Measurements from ENCODE around the gene FOXA3.
"Not testable (repeated sequence)": the region's sequence is repeated elsewhere in the genome, so short reads cannot be mapped to it uniquely, and the experiment has no call there.

Gene FOXA3

DNA sequence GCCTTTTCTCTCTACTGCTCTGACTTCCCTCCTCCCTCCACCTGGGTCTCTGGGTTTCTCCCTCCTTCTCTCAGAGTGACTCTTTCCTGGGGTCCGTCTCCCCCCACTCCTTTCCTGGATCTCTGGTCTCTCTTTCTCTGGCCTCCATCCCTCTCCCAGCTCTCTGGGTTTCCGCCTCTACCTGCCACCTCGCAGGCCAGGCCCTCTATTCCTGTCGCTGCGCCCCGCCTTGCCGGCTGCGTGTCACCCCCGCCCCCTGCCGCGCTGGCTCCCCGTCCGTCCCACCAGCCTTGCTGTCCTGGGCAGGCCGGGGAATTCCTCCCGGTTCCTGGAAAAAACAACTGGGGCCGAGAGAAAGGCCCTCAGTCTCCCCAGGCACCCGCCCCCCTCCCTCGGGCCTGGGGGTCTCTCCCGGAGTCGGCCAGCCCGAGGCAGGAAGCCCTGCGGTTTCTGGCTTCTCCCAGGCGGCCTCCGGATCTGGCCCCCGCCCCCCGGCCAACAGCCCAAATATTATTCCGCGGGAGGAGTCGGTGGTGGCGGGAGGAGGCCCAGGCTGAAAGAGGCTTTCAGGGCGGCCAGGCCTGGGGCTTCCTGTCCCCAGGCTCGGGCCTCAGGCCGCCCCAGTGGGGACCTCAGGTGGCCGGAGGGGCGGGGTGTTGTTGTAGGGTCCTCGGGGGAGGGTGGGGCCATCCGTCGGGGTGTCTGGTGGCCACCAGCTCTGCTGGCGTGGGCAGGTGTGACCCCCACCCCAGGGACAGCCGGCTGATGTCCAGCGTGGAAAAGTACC is 12.5 kb downstream of the FOXA3 start:
- DNase-seq: peak; percentile 91

- DNase-seq: no peak
Measured at GRCh38 chr19:45878043-45878794, 14.1 kb downstream of the FOXA3 start.

DNA sequence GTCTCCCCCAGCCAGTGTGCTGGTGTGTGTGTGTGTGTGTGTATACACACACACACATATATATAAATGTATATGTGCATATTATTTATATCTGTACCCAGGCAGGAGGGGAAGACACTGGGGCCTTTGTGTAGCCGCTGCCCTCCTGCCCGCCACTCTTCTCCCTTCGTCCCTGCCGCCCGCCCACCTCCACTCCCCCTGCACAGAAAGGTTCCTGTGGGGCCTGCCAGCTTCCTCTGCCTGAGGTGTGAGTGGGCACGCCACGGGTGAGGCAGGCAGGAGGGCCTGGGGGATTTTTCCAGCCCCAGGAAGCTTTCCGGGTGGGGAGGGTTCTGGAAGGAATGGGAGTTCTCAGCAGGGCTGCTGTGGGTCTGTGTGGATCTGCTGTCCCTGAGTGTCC is 14.9 kb downstream of the FOXA3 start:
- no peak for DNase-seq

DNA sequence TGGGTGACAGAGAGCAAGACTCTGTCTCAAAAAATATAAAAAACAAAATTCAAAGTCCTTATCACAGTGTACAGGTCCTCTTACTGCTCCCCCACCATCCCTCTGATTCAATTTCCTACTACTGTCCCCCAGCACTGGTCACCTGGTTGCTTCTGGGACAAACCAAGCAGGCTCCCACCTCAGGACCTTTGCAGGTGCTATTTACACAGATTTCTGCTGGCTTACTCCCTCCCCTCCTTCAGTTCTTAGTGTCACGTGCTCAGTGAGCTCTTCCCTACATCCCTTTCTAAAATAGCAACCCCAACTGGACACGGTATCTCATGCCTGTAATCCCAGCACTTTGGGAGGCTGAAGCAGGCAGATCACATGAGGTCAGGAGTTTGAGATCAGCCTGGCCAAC is 15.8 kb downstream of the FOXA3 start:
- DNase-seq: no peak

DNA sequence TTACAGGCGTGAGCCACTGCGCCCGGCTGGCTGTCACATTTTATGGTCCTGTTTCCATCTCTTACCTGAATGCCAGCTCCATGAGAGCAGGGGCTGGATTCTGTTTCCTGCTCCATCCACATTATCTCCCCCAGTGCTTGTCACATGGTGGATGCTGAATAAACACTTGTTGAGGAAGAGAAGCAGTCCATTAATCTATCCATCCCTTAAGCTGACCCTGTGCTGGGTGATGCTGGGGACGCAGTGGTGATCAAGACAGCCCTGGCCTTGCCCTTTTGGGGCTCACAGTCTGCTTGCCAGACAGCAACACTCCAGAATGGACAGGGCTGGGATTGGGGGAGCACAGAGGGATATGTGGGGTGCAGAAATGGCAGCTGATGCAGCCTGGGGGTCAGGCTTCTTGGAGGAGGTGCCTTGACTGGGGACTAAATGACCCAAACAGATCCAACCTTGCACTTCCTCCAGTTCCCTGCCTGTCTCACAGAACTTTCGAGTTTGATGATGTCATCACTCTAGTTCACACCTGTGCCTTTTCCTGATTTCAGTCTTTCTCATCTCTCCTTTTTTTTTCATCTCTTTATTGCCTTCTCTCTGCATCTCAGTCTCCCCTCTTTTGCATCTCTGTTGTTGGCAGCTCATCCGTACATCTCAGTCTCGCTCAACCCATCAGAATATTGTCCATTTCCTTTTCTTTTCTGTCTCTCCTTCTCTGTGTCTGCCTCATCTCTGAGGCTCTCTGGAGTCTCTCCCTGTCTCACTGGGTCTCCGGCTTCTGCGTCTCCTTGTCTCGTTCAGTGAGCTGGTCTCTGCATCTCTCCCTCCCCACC is 17.2 kb downstream of the FOXA3 start:
- no peak for DNase-seq

- DNase-seq: no peak
Measured at GRCh38 chr19:45881909-45882528, 17.9 kb downstream of the FOXA3 start.

GRCh38 chr19:45882652-45883585 is 18.8 kb downstream of the FOXA3 start:
- peak; percentile 88 for DNase-seq

DNA sequence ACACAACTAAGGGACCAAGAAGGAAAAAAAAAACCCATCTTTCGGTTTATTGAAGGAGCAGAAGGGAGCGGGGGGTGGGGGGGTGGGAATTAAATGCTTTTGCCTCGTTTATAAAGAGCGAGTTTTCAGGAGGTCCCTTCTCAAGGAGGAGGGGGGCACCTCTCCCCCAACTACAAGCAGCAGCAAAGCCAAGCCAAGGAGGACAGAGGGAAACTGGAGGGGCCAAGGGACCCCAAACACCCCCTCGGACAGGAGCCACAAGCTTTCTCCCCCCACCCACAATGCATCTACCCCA is 19.4 kb downstream of the FOXA3 start:
- DNase-seq: no peak

DNA sequence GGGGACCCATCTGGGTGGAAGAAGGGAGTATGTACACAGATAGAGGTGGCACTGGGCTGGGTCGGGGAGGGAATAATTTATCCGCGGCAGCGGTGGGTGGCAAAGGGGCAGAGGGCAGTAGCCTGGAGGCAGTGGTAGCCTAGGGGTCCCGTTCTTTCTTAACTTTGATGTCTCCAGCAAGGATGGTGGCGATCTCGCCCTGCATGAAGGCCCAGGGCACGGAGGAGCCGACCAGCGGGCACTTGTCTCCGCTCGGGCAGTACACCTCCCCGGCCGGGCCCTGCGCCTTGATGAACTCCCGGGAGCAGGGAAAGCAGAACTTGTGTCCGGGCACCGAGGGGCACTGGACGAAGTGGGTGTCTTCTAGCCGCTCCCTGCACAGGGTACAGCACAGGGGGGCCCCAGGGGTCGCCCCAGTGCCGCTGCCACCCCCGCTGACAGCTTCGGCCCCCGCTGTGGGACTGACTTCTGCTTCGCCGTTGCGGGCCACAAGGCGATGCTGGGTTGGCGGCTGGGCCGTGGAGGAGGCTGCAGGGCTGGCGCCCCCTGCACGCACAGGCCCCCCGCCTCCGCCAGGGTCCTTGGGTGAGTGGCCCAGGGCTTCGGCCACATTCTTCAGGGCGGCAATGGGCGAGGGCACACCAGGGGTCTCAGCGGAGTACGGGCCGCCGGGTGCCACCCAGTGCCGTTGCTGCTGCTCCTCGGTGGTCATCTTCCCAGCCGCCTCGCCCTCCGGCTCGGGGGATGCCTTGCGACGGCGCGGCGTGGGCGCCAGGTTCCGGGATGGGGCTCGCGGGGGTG is 20.0 kb downstream of the FOXA3 start:
- no peak for DNase-seq

DNA sequence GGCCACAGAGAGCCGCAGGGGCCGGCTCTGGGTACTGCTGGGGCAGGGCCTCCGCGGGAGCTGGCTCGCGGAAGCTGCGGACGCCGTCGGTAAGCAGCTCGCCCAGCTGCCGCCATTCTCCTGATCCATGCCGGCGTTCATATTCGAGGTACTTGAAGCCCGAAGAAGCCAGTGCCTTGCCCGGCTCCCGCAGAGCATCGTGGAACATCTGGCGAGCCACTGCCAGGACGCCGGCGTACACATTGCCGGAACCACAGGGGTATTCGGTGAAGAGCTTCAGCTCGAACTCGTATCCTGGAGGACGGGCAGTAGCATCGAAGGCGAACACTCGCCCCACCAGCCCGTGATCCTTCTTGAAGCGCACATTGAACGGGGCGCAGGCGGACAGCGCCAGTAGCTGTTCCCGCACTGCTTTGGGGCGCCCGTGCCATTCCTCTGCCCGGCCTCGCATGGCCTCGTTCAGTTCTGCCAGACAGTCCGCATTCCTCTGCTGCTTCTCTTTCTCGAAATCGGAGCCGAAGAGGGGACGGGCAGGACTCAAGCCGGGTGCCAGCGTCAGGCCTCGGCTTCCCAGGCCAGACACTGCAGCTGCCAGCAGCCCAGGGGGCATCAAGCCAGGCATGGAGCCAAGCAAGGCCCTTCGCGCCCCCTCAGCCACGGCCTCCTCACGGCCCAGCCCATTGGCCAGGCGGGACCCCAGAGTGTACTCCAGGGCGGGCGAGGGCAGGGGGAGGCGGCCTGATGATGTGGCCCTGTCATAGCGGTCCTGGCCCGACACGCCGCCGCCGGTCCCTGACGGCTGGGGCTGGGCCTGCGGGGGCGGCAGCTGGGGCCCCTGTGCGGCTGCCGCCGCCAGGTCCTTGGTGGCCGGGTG is 20.8 kb downstream of the FOXA3 start:
- peak; percentile 66 for DNase-seq

- peak; percentile 96 for DNase-seq
Measured at GRCh38 chr19:45885556-45886426, 21.7 kb downstream of the FOXA3 start, which contains the start of gene IRF2BP1. Gene IRF2BP1, minus strand, starts transcription at chr19:45886141. Its CDS starts 367 bp downstream, at chr19:45885774.

GRCh38 chr19:45886427-45887199 is 22.5 kb downstream of the FOXA3 start:
- DNase-seq: peak; percentile 95

GRCh38 chr19:45887200-45887710 is 23.1 kb downstream of the FOXA3 start:
- no peak for DNase-seq

DNA sequence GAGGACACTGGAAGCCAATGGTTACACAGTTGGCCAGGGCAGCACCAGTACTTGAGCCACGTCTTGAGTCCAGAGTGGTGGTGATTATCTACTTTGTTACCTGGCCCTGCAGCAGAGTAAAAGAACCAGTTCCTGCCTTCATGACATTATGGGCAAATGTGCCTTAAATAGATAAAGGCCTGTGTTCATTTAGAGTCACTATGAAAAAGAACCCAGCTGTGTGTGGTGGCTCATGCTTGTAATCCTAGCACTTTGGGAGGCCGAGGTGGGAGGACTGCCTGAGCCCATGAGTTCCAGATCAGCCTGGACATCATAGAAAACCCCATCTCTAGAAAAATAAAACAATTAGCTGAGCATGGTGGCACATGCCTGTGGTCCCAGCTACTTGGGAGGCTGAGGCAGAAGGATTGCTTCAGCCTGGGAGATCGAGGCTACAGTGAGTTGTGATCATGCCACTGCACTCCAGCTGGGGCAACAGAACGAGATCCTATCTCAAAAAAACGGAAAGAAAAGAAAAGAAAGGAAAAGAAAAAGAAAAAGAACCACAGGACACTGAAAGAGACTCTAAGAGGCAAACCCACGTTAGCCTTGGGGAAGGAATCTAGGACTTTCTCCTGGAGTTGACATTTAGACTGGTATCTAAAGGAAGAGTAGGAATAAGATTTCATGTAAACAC is 25.2 kb downstream of the FOXA3 start:
- DNase-seq: no peak

DNA sequence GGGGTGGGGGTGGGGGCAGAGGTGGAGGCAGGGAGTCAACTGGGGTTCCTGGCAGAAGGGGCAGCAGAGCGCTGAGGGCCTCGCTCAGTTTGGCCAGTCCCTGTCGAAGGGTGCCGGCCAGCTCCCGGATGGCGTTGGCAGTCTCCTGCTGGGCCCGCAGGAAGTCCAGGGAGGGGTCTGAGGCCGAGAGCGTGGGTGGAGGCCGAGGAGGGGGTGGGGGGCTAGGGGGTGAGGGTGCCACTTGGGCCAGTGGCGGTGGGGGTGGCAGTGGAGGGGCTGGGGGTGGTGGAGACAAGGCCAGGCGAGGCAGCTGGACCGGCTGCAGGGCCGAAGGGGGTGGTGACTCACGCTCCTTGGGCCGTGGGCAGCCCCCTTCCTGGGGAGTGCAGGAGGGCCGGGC is 26.8 kb downstream of the FOXA3 start:
- DNase-seq: no peak

GRCh38 chr19:45895519-45895972 is 31.4 kb downstream of the FOXA3 start:
- DNase-seq: no peak

GRCh38 chr19:45895983-45896599 is 32.0 kb downstream of the FOXA3 start:
- not testable (repeated sequence) for DNase-seq
